Left kidney (tissue), 2 donors: ENCODE data around the gene CA9. TPM values are rescaled to one million over a fixed set of nuclear protein-coding genes. Genes with fewer than 3 reads are reported as not detected.

Experiments used
- DNase-seq: peaks from one replicate; pipeline ENCODE4 v3.0.0-alpha.2; 2013
- polyA plus RNA-seq: library from polyadenylated mRNA; unstranded; fragments of 120-200 nt; gene quantifications from one replicate; pipeline ENCODE4 v1.2.1, GENCODE V29; 2013; ENCODE audit not compliant: insufficient read length

Gene CA9
- polyA plus RNA-seq, 1 donor: 0.58 TPM

- DNase-seq: no peak
These were observed 21.5 kb upstream of the CA9 start for GRCh38 chr9:35651956-35652828.

- DNase-seq: no peak
These were observed 20.9 kb upstream of the CA9 start for GRCh38 chr9:35652829-35653209.

- no peak for DNase-seq
These were observed 20.1 kb upstream of the CA9 start for GRCh38 chr9:35653611-35654010.

GRCh38 chr9:35656348-35656747 is 17.4 kb upstream of the CA9 start:
- no peak for DNase-seq

GRCh38 chr9:35656831-35657545 is 16.7 kb upstream of the CA9 start:
- no peak for DNase-seq

- DNase-seq: peak; percentile 97
These were observed 16.1 kb upstream of the CA9 start, which contains the start of gene RMRP for GRCh38 chr9:35657546-35658136. RMRP (minus strand) TSS chr9:35658019.

- DNase-seq: peak; percentile 86
These were observed 15.4 kb upstream of the CA9 start, which contains the start of gene CCDC107 for GRCh38 chr9:35658137-35658967. CCDC107 (plus strand) TSS chr9:35658292; CDS start chr9:35658380, 88 bp downstream.

- DNase-seq: no peak
These were observed 14.8 kb upstream of the CA9 start for GRCh38 chr9:35658968-35659220.

- no peak for DNase-seq
These were observed 14.4 kb upstream of the CA9 start for GRCh38 chr9:35659340-35659739.

GRCh38 chr9:35660966-35661415 is 12.7 kb upstream of the CA9 start:
- no peak for DNase-seq

GRCh38 chr9:35661756-35662350 is 11.9 kb upstream of the CA9 start:
- DNase-seq: no peak

- DNase-seq: no peak
These were observed 11.3 kb upstream of the CA9 start for GRCh38 chr9:35662437-35662836.

GRCh38 chr9:35664531-35665470 is 8.9 kb upstream of the CA9 start, which contains the start of gene ARHGEF39:
ARHGEF39 (minus strand) TSS chr9:35665195; CDS start chr9:35665169, 26 bp downstream.
- DNase-seq: peak; percentile 83

- DNase-seq: no peak
These were observed 8.3 kb upstream of the CA9 start for GRCh38 chr9:35665471-35665818.

- DNase-seq: no peak
These were observed 7.7 kb upstream of the CA9 start for GRCh38 chr9:35666045-35666444.

GRCh38 chr9:35666549-35666948 is 7.2 kb upstream of the CA9 start:
- no peak for DNase-seq

GRCh38 chr9:35667939-35668338 is 5.8 kb upstream of the CA9 start:
- no peak for DNase-seq

GRCh38 chr9:35669331-35670145 is 4.2 kb upstream of the CA9 start:
- DNase-seq: no peak

- no peak for DNase-seq
These were observed 265 bp downstream of the CA9 start for GRCh38 chr9:35674025-35674361.

GRCh38 chr9:35675204-35675603 is 1.5 kb downstream of the CA9 start:
- no peak for DNase-seq
